Measurements from ENCODE around the gene HS6ST2.

Gene HS6ST2

GRCh38 chrX:132732236-132732635, 226.2 kb downstream of the HS6ST2 start:
- Histone ChIP-seq H3K27ac (no peak overlapping the region), H3K36me3 (no peaks in the 10 kb centered on the region), H3K4me1 (ENCODE audit: control insufficient read depth in 1 of 2, insufficient read depth in 1 of 2, low read depth in 1 of 2, low read length in 1 of 2) (no peaks in the 10 kb centered on the region), H3K4me3 (ENCODE audit: low read depth in 1 of 2, low read length in 1 of 2) (no peak overlapping the region), H3K9me3 (no peaks in the 10 kb centered on the region), H3K27me3 (no peaks in the 10 kb centered on the region)
- TF ChIP-seq CTCF (IDR thresholded peaks at IDR 0.05) = no peak

- no peaks in the 10 kb centered on the region for H3K27me3 ChIP-seq
- no peak overlapping the region for H3K4me3 ChIP-seq (ENCODE audit: low read depth in 1 of 2, low read length in 1 of 2)
- no peak overlapping the region for H3K27ac ChIP-seq
- TF ChIP-seq CTCF (IDR thresholded peaks at IDR 0.05) = no peak
- H3K9me3 ChIP-seq = no peaks in the 10 kb centered on the region
- H3K36me3 ChIP-seq = no peaks in the 10 kb centered on the region
- no peaks in the 10 kb centered on the region for H3K4me1 ChIP-seq (ENCODE audit: control insufficient read depth in 1 of 2, insufficient read depth in 1 of 2, low read depth in 1 of 2, low read length in 1 of 2)
Measured at GRCh38 chrX:132730726-132731125, 227.7 kb downstream of the HS6ST2 start.

GRCh38 chrX:132730266-132730665, 228.2 kb downstream of the HS6ST2 start:
- H3K27me3 ChIP-seq = no peaks in the 10 kb centered on the region
- no peaks in the 10 kb centered on the region for H3K36me3 ChIP-seq
- TF ChIP-seq CTCF (IDR thresholded peaks at IDR 0.05) = no peak
- no peaks in the 10 kb centered on the region for H3K4me1 ChIP-seq (ENCODE audit: control insufficient read depth in 1 of 2, insufficient read depth in 1 of 2, low read depth in 1 of 2, low read length in 1 of 2)
- H3K27ac ChIP-seq = no peak overlapping the region
- H3K9me3 ChIP-seq = no peaks in the 10 kb centered on the region
- no peak overlapping the region for H3K4me3 ChIP-seq (ENCODE audit: low read depth in 1 of 2, low read length in 1 of 2)

- H3K27me3 ChIP-seq = no peaks in the 10 kb centered on the region
- H3K36me3 ChIP-seq = no peaks in the 10 kb centered on the region
- TF ChIP-seq CTCF (IDR thresholded peaks at IDR 0.05) = no peak
- no peak overlapping the region for H3K4me3 ChIP-seq (ENCODE audit: low read depth in 1 of 2, low read length in 1 of 2)
- H3K27ac ChIP-seq = no peak overlapping the region
- no peaks in the 10 kb centered on the region for H3K9me3 ChIP-seq
- no peaks in the 10 kb centered on the region for H3K4me1 ChIP-seq (ENCODE audit: control insufficient read depth in 1 of 2, insufficient read depth in 1 of 2, low read depth in 1 of 2, low read length in 1 of 2)
Measured at GRCh38 chrX:132728296-132728695, 230.1 kb downstream of the HS6ST2 start.

- H3K9me3 ChIP-seq = no peaks in the 10 kb centered on the region
- H3K27me3 ChIP-seq = no peaks in the 10 kb centered on the region
- no peaks in the 10 kb centered on the region for H3K4me1 ChIP-seq (ENCODE audit: control insufficient read depth in 1 of 2, insufficient read depth in 1 of 2, low read depth in 1 of 2, low read length in 1 of 2)
- H3K27ac ChIP-seq = no peak overlapping the region
- no peak overlapping the region for H3K4me3 ChIP-seq (ENCODE audit: low read depth in 1 of 2, low read length in 1 of 2)
- TF ChIP-seq CTCF (IDR thresholded peaks at IDR 0.05) = no peak
- no peaks in the 10 kb centered on the region for H3K36me3 ChIP-seq
Measured at GRCh38 chrX:132718431-132718958, 239.9 kb downstream of the HS6ST2 start.

GRCh38 chrX:132716006-132716405, 242.4 kb downstream of the HS6ST2 start:
- no peak overlapping the region for H3K4me3 ChIP-seq (ENCODE audit: low read depth in 1 of 2, low read length in 1 of 2)
- H3K9me3 ChIP-seq = no peaks in the 10 kb centered on the region
- TF ChIP-seq CTCF (IDR thresholded peaks at IDR 0.05) = no peak
- H3K27me3 ChIP-seq = no peaks in the 10 kb centered on the region
- no peaks in the 10 kb centered on the region for H3K36me3 ChIP-seq
- H3K4me1 ChIP-seq (ENCODE audit: control insufficient read depth in 1 of 2, insufficient read depth in 1 of 2, low read depth in 1 of 2, low read length in 1 of 2) = no peaks in the 10 kb centered on the region
- H3K27ac ChIP-seq = no peak overlapping the region
